ENCODE data around the gene EIF4EBP2.

Gene EIF4EBP2

GRCh38 chr10:70461397-70462348 lies 57.7 kb downstream of the EIF4EBP2 start:
- DNase-seq = peak; percentile 56 to 76 (median 70)

DNA sequence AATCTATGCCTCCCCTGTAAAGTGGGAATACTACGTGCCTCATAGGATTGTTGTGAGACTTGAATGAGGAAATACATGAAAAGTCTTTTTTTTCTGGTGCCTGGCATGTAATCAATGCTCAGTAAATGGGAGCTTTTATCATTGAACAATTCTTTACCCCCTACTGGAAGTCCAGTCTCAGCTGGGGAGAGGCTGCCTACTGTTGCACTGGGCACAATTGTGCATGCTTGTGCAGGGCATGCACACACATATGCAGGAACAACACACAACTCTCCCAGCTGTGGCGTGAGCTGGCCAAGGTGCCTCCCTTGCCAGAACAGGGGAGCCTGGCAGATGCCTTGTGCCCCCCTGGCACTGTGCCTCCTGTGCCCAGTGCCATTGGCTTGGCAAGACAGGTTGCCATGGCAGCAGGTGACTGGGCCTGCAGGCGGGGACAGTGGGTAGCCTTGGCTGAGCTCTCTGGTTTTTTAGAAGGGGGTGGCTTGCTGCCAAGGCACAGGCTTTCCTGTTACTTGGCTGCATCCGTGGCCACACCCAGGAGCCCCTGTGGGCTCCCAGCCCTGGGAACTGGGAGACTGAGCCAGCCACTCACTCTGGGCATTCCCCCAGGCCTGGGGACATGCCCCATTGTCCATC lies 58.5 kb downstream of the EIF4EBP2 start:
- no peak for DNase-seq

- DNase-seq = no peak
Observed at GRCh38 chr10:70465278-70465677, 61.3 kb downstream of the EIF4EBP2 start.

DNA sequence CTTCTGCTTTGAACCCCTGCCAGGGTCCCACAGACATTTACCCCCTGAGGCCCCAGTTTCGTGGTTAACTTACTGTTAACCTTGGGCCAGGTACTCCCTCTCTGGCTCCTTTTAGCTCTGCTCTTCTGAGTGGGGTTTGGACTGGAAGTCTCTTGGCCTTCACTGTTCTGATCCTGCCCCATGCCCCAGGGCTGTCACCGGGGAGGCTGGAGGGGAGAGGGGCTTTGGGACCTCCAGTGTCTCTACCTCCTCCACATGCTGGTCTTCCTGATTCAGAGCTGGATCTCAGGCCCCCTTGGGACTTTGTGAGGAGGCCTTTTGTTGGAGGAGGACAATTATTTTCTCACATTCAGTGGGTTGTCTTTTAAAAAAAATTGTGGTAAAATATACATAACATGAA lies 61.9 kb downstream of the EIF4EBP2 start:
- DNase-seq = no peak

- no peak for DNase-seq
Observed at GRCh38 chr10:70466951-70467350, 63.0 kb downstream of the EIF4EBP2 start.

DNA sequence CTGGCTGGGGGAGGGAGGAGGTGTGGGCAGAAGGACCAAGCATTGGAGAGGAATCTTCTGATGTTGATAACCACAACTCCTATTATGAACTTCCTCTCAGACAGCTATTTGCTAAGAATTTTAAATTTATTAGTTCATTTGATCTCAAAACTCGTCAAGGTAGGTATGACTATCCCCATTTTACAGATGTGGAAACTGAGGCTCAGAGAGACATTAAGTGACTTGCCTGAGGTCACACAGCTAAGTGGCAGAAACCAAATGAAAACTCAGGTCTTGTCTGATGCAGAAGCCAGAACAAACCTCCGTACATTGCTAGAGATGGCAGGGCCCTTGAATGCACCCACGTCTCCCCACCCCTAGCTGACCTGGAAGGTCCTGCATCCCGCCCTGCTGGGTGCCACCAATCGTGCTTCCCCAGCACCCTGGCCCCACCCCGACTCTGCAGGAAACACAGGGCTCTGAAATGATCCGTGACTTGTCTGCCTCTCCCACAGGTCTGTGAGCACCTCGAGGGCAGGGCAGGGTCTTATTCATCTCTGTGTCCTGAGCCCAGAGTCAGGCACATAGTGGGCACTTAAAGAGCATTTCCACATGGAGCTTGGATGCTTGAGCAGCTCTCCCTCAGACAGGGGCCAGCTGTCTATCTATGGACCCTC lies 69.0 kb downstream of the EIF4EBP2 start:
- DNase-seq = no peak

- DNase-seq = no peak
Observed at GRCh38 chr10:70474780-70475179, 70.8 kb downstream of the EIF4EBP2 start.

GRCh38 chr10:70475661-70476060 lies 71.7 kb downstream of the EIF4EBP2 start:
- DNase-seq = no peak

DNA sequence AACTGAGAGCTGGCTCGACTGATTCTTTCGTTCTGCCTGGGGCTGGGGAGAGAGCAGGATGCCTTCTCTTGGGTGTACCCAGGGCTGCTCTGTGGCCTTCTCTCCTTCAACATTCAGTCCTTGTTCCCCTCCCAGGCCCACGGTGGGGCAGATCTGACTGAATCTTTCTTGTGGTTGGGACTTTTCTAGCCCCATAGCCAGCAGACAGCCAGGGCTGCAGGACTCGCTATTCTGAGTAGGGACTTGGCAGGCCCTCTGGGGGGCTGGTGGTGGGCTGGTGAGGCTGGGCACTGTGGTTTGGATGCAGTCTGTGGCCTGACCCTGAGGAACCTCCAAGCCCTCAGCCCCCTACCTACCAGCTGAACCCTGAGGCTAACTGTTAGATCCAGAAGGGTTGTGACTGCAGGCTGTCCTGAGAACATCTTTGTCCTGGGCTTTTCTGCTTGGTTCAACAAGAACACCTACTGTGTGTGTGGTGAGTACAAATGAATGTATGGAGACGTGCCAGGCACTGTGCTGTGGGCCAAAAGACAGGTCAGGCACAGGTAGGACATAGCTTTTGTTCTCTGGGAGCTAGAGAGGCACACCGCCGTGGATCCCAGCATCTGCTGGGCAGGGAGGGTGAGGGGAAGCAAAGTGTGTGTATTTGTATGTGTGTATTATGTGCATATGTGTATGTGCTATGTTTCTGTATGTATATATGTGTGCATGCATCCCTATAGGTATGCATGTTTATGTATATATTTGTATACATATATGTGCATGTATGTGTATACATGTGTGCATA lies 72.5 kb downstream of the EIF4EBP2 start:
- DNase-seq = no peak

DNA sequence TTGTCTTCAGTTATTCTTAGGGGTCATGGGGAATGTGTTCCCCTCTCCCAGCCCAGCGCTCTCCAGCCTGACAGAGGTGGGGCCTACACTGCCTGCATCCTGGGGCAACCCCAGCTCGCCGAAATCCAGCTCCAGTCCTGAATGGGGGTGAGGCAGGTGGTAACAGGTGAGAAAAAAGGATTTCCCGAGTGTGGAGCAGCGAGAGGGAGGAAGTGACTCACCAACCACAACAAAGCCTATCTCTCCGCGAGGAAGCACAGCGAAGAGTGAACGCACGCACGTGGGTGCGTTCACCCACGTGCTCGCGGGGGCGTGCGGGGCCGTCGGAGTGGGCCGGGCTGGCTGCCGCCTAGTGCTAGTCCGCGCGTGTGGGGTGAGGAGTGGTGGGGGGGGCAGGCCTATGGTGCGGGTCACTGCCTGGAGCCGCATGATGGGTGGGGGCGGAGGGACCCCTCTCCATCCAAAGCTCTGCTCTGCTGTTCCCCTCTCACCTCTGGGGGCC lies 73.8 kb downstream of the EIF4EBP2 start:
- DNase-seq = peak in 2 of 4 experiments; percentile 19 to 42
